Sigmoid colon (tissue), 4 donors: ENCODE data around the gene KCNK13.

ENCODE experiments used
- CTCF ChIP-seq, 4 experiments: fragments of 450-650 bp in 3 of 4; fragments of 200-600 bp in 1 of 4; IDR thresholded peaks; one replicate each; pipeline ENCODE4 v1.5.1; 2016 to 2019; ENCODE audit warnings: antibody characterized with exemption in 4 of 4, mild to moderate bottlenecking in 3 of 4, moderate library complexity in 2 of 4
- POLR2A ChIP-seq, 2 donors: fragments of 450-650 bp; IDR thresholded peaks; one replicate each; pipeline ENCODE4 v1.6.1; 2016; ENCODE audit warnings: antibody characterized with exemption in 2 of 2, mild to moderate bottlenecking in 2 of 2, moderate library complexity in 2 of 2
- POLR2AphosphoS5 ChIP-seq, 4 donors: sonication (generic); formaldehyde crosslinking; IDR thresholded peaks; one replicate each; pipeline ENCODE4 v1.6.1; 2017; ENCODE audit warnings: antibody characterized with exemption in 4 of 4

- no peak for TF ChIP-seq CTCF (IDR thresholded peaks at IDR 0.05)
- no peak for TF ChIP-seq POLR2A (IDR thresholded peaks at IDR 0.05)
- TF ChIP-seq POLR2AphosphoS5 (IDR thresholded peaks at IDR 0.05), result no peak
Observed at GRCh38 chr14:90024910-90025309, 36.9 kb upstream of the KCNK13 start.
